ENCODE results near the gene SPON2. TPM values are rescaled to one million over a fixed set of nuclear protein-coding genes. Genes with fewer than 3 reads are reported as not detected.
A peak's percentile ranks its signal among the peaks of the same experiment; 100 is the strongest.

SPON2 gene
- total RNA-seq, 2 experiments from 2014 or later, result 18.5 to 18.8 TPM

GRCh38 chr4:1179089-1179441 is 6.7 kb upstream of the SPON2 start:
- POLR2A ChIA-PET, result no interaction called here
- Mint-ChIP-seq H3K4me3 (no peak overlapping the region), H3K9me3 (peaks cover 18% of the 10 kb centered on the region), H3K4me1 (peaks cover 12% of the 10 kb centered on the region), H3K27me3 (peaks cover 8% of the 10 kb centered on the region), H3K36me3 (peaks cover 27% of the 10 kb centered on the region), H3K27ac (no peak overlapping the region)
- no peak for DNase-seq
- ATAC-seq (ENCODE audit: low read depth), result no peak

DNA sequence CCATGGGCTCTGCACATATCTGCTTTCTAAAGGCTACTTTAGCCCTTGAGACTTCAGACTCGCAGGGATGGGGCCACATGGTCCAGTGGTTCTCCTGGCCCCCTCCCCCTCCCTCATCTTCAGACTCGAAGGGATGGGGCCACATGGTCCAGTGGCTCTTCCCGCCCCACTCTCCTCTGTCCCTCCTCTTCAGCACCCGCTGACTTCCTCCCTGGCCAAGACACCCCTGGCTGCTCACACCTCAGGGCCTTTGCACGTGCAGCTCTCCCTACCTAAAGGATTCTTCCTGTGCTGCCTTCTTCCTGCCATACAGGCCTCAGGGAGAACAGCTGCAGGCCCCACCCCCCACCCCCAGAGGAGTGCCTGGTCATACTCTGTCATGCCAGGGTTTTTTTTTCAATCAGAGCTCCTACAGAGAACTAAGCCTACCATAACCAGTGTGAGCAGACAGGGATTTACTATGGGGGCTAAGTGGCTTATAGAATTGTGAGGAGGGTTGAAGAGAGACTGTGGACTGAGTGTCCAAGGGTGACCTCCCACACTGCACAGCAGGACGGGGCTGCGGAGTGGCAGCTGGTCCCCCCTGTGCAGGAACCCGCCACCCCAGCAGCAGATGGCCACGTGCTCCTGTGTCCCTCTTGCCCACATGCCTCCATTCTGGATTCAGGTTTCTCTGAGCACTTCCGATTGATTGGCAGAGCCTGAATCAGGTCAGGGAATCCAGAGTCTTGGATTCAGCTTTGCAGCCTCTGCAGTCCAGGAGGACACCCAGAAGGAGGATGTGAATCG is 6.1 kb upstream of the SPON2 start:
- no peak for ATAC-seq (ENCODE audit: low read depth)
- no peak overlapping the region for H3K27ac Mint-ChIP-seq
- peaks cover 17% of the 10 kb centered on the region for H3K9me3 Mint-ChIP-seq
- H3K27me3 Mint-ChIP-seq, result peaks cover 14% of the 10 kb centered on the region
- peaks cover 7% of the 10 kb centered on the region for H3K4me1 Mint-ChIP-seq
- H3K4me3 Mint-ChIP-seq, result no peak overlapping the region
- no peak for DNase-seq
- POLR2A ChIA-PET, result no interaction called here
- H3K36me3 Mint-ChIP-seq, result peaks cover 27% of the 10 kb centered on the region

GRCh38 chr4:1177274-1178141 is 5.1 kb upstream of the SPON2 start:
- Mint-ChIP-seq H3K27ac (no peak overlapping the region), H3K36me3 (peaks cover 24% of the 10 kb centered on the region), H3K4me3 (no peak overlapping the region), H3K9me3 (peaks cover 16% of the 10 kb centered on the region), H3K27me3 (peaks cover 21% of the 10 kb centered on the region), H3K4me1 (peaks cover 5% of the 10 kb centered on the region)
- POLR2A ChIA-PET, result no interaction called here
- ATAC-seq (ENCODE audit: low read depth) (no peak), DNase-seq (no peak)

GRCh38 chr4:1176398-1177273 is 4.3 kb upstream of the SPON2 start:
- peaks cover 22% of the 10 kb centered on the region for H3K27me3 Mint-ChIP-seq
- no peak for ATAC-seq (ENCODE audit: low read depth)
- DNase-seq, result no peak
- peaks cover 17% of the 10 kb centered on the region for H3K36me3 Mint-ChIP-seq
- no peak overlapping the region for H3K27ac Mint-ChIP-seq
- no peak overlapping the region for H3K4me3 Mint-ChIP-seq
- H3K4me1 Mint-ChIP-seq, result peaks cover 5% of the 10 kb centered on the region
- POLR2A ChIA-PET, result no interaction called here
- peaks cover 9% of the 10 kb centered on the region for H3K9me3 Mint-ChIP-seq

GRCh38 chr4:1175635-1176229 is 3.3 kb upstream of the SPON2 start:
- Mint-ChIP-seq H3K4me1 (peaks cover 5% of the 10 kb centered on the region), H3K4me3 (no peak overlapping the region), H3K27me3 (peaks cover 26% of the 10 kb centered on the region), H3K9me3 (peaks cover 6% of the 10 kb centered on the region), H3K36me3 (peaks cover 12% of the 10 kb centered on the region), H3K27ac (no peak overlapping the region)
- ATAC-seq (ENCODE audit: low read depth) (no peak), DNase-seq (no peak)
- POLR2A ChIA-PET, result interaction anchor here (1.2 kb wide), 1 partner anchor 25 kb away, joined by 3 read pairs; no protein-coding TSS in a partner anchor

DNA sequence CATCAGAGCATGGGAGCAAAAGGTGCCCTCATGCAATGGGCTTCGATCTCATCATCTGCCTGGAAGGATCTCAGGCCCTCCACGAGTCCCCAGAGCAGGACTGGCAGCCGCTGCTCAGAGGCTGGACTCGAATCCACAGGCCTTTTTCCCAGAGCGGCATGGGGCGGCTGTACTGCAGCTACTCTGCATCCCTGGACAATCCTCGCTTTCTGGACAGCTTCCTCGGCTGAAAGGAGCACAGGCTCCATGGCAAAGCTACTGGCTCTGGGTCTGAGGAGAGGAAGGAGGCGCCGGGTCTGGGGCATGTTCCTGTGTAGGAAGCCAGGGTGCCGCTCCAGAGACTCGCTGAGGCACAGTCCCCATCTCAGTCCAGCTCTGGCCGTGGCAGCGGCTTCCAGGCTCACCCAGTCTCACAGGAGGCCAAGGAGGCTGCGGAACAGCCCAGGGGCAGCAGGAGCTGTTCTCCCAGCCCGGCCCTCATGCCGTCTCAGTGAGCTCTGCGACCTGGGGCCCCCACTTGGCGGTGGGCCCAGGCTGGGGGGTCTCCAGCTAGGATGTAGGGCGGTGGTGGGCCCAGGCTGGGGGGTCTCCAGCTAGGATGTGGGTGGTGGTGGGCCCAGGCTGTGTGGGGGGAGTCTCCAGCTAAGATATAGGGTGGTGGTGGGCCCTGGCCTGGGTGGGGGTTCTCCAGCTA is 2.7 kb upstream of the SPON2 start:
- POLR2A ChIA-PET, result interaction anchor here (1.2 kb wide), 1 partner anchor 25 kb away, joined by 3 read pairs; no protein-coding TSS in a partner anchor
- H3K9me3 Mint-ChIP-seq, result peaks cover 2% of the 10 kb centered on the region
- DNase-seq, result no peak
- no peak overlapping the region for H3K4me3 Mint-ChIP-seq
- H3K27me3 Mint-ChIP-seq, result peaks cover 31% of the 10 kb centered on the region
- peaks cover 7% of the 10 kb centered on the region for H3K36me3 Mint-ChIP-seq
- no peak overlapping the region for H3K27ac Mint-ChIP-seq
- ATAC-seq (ENCODE audit: low read depth), result no peak
- peaks cover 7% of the 10 kb centered on the region for H3K4me1 Mint-ChIP-seq

DNA sequence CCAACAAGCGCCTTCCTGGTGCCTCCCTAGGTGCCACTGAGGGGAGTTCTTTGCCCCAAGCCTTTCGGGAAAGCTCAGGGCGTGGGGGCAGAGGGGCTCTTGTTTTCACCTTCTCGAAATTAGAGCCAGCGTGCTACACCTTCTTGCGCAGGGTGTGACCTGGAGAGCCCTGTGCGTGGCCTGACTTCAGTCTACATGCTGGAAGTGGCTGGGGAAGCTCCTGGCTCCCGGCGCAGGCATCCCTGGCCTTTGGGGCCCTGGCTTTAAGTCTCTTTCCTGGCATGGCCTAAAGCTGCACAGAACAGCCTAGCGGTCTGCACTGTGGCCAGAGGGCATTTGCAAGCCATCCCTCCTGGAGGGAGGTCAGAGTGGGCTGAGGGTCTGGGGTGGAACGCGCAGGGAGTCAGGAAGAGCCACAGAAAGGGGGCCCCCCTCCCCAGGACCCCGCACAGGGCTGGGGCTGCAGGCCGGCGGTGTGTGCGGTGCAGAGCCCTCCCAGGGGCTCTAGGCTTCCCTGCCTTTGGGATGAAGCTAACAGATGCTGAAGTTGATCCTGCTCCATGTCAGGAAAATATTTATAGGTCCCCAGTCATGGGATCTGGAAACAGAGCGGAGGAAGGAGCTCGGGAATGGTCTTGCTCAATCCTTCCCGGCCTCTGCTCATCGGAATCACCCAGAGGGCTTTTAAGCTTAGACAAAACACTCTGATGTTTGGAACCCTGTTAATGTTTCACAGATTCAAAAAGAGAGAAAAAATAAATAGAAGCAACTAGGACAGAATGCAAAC is 781 bp upstream of the SPON2 start:
- H3K4me3 Mint-ChIP-seq, result no peak overlapping the region
- POLR2A ChIA-PET, result interaction anchor here (0.6 to 2.3 kb wide), 2 partner anchors 29 to 76 kb away, joined by 3 to 11 read pairs; partner anchors contain the start of gene CTBP1
- DNase-seq (no peak), ATAC-seq (ENCODE audit: low read depth) (no peak)
- H3K4me1 Mint-ChIP-seq, result peaks cover 11% of the 10 kb centered on the region
- H3K27ac Mint-ChIP-seq, result no peak overlapping the region
- H3K36me3 Mint-ChIP-seq, result no peaks in the 10 kb centered on the region
- H3K9me3 Mint-ChIP-seq, result no peaks in the 10 kb centered on the region
- peaks cover 31% of the 10 kb centered on the region for H3K27me3 Mint-ChIP-seq

GRCh38 chr4:1171311-1172227 is 814 bp downstream of the SPON2 start:
- DNase-seq (peak; percentile 70), ATAC-seq (ENCODE audit: low read depth) (peak; percentile 28)
- H3K27ac Mint-ChIP-seq, result no peak overlapping the region
- H3K4me3 Mint-ChIP-seq, result peak overlapping the region; percentile 63
- peaks cover 31% of the 10 kb centered on the region for H3K27me3 Mint-ChIP-seq
- POLR2A ChIA-PET, result interaction anchor here (1.0 to 2.3 kb wide), 3 partner anchors 31 to 78 kb away, joined by 4 to 11 read pairs (median 5); partner anchors contain the start of gene CTBP1
- no peaks in the 10 kb centered on the region for H3K9me3 Mint-ChIP-seq
- peaks cover 2% of the 10 kb centered on the region for H3K36me3 Mint-ChIP-seq
- peaks cover 21% of the 10 kb centered on the region for H3K4me1 Mint-ChIP-seq

DNA sequence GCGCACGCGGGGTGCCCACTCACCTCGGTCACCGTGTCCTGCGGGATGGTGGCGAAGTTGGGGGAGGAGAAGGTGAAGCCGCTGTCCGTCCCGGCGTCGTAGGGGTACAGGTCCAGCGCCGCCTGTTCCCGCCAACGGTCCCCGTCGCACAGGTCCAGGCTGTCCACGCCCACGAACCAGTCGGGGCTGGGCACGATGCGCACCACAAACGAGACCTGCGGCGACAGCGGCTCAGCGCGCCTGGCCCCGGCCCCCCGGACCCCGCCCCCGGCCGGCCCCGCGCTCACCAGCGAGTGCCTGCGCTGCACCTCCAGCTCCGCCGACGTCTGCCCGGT is 1.4 kb downstream of the SPON2 start:
- DNase-seq (no peak), ATAC-seq (ENCODE audit: low read depth) (no peak)
- H3K9me3 Mint-ChIP-seq, result no peaks in the 10 kb centered on the region
- no peak overlapping the region for H3K27ac Mint-ChIP-seq
- POLR2A ChIA-PET, result interaction anchor here (1.0 to 2.3 kb wide), 3 partner anchors 32 to 78 kb away, joined by 4 to 11 read pairs (median 5); partner anchors contain the start of gene CTBP1
- H3K27me3 Mint-ChIP-seq, result peaks cover 31% of the 10 kb centered on the region
- peak overlapping the region; percentile 61 for H3K4me3 Mint-ChIP-seq
- H3K36me3 Mint-ChIP-seq, result peaks cover 2% of the 10 kb centered on the region
- peaks cover 18% of the 10 kb centered on the region for H3K4me1 Mint-ChIP-seq

GRCh38 chr4:1170156-1170975 is 2.0 kb downstream of the SPON2 start:
- H3K4me1 Mint-ChIP-seq, result peaks cover 18% of the 10 kb centered on the region
- H3K4me3 Mint-ChIP-seq, result no peak overlapping the region
- ATAC-seq (ENCODE audit: low read depth) (no peak), DNase-seq (no peak)
- no peak overlapping the region for H3K27ac Mint-ChIP-seq
- POLR2A ChIA-PET, result interaction anchor here (1.0 to 2.3 kb wide), 4 partner anchors 32 to 79 kb away, joined by 3 to 11 read pairs (median 4); partner anchors contain the start of gene CTBP1
- peaks cover 30% of the 10 kb centered on the region for H3K27me3 Mint-ChIP-seq
- peaks cover 2% of the 10 kb centered on the region for H3K36me3 Mint-ChIP-seq
- H3K9me3 Mint-ChIP-seq, result no peaks in the 10 kb centered on the region

Data from activated naive CD8-positive, alpha-beta T cell treated with anti-CD3 and anti-CD28 coated beads, Interleukin-2, amount 10 ng/mL, durations not matched to agents 7 days and 5 days (primary cell).